Measurements from ENCODE around the gene GRK6.

Gene GRK6

DNA sequence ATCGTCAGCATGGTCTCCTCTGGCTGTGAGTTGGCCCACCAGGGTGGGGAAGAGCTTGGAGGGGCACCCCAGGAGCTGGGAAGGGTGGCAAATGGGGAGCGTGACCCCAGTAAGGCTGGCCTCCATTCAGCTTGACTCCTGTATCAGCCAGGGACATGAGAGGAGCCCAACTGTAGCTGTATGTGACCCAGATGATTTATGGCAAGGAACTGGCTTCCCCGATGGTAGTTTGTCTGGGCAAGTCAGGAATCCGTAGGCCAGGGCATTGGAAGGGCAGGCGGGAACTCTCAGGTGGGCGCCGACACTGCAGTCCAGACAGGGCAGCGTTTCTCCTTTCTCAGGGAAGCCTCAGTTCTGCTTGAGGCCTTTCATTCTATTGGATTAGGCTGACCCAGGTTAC, 39.9 kb upstream of the GRK6 start:
- ChIA-PET POLR2A (interaction anchor here (1.2 kb wide), 1 partner anchor 15 kb away, joined by 5 read pairs; no protein-coding TSS in a partner anchor), CTCF (interaction anchor here (0.6 to 1.6 kb wide), 3 partner anchors 8 to 16 kb away, joined by 4 to 10 read pairs (median 7); no protein-coding TSS in a partner anchor)
- Histone ChIP-seq H3K9me3 (ENCODE audit: control insufficient read depth, insufficient read depth, low read depth, low read length) (no peaks in the 10 kb centered on the region), H3K4me3 (ENCODE audit: low read depth, low read length) (no peak overlapping the region), H3K36me3 (ENCODE audit: control insufficient read depth in 2 of 2, insufficient read depth in 1 of 2, low read length in 2 of 2) (no peaks in the 10 kb centered on the region), H3K4me1 (ENCODE audit: control insufficient read depth, insufficient read depth, low read length) (no peaks in the 10 kb centered on the region), H3K27ac (ENCODE audit: extremely low read depth, low read depth, low read length) (no peak overlapping the region)
- no peak for TF ChIP-seq ZBTB8A (tag by site-specific recombination; IDR thresholded peaks at IDR 0.05)
- TF ChIP-seq ZNF600 (tag by site-specific recombination; IDR thresholded peaks at IDR 0.05) = no peak
- no peak for TF ChIP-seq ZEB2 (tag by site-specific recombination; IDR thresholded peaks at IDR 0.05)
- TF ChIP-seq OSR2 (tag by site-specific recombination; IDR thresholded peaks at IDR 0.05) = no peak
- TF ChIP-seq SP2 (tag by site-specific recombination; IDR thresholded peaks at IDR 0.05) = no peak
- TF ChIP-seq, protein P1, sequence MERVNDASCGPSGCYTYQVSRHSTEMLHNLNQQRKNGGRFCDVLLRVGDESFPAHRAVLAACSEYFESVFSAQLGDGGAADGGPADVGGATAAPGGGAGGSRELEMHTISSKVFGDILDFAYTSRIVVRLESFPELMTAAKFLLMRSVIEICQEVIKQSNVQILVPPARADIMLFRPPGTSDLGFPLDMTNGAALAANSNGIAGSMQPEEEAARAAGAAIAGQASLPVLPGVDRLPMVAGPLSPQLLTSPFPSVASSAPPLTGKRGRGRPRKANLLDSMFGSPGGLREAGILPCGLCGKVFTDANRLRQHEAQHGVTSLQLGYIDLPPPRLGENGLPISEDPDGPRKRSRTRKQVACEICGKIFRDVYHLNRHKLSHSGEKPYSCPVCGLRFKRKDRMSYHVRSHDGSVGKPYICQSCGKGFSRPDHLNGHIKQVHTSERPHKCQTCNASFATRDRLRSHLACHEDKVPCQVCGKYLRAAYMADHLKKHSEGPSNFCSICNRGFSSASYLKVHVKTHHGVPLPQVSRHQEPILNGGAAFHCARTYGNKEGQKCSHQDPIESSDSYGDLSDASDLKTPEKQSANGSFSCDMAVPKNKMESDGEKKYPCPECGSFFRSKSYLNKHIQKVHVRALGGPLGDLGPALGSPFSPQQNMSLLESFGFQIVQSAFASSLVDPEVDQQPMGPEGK (tag by site-specific recombination; IDR thresholded peaks at IDR 0.05) = no peak
- no peak for TF ChIP-seq ZNF274 (IDR thresholded peaks at IDR 0.05; ENCODE audit: low read length)
- TF ChIP-seq ZNF274 (tag by site-specific recombination; IDR thresholded peaks at IDR 0.05; ENCODE audit: borderline replicate concordance) = no peak
- TF ChIP-seq, protein P2, sequence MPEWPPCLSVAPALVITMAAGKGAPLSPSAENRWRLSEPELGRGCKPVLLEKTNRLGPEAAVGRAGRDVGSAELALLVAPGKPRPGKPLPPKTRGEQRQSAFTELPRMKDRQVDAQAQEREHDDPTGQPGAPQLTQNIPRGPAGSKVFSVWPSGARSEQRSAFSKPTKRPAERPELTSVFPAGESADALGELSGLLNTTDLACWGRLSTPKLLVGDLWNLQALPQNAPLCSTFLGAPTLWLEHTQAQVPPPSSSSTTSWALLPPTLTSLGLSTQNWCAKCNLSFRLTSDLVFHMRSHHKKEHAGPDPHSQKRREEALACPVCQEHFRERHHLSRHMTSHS (tag by site-specific recombination; IDR thresholded peaks at IDR 0.05) = no peak
- TF ChIP-seq ZNF792 (tag by site-specific recombination; IDR thresholded peaks at IDR 0.05) = no peak
- TF ChIP-seq FEZF1 (tag by site-specific recombination; IDR thresholded peaks at IDR 0.05) = no peak
- TF ChIP-seq ZNF174 (tag by site-specific recombination; IDR thresholded peaks at IDR 0.05) = no peak
- TF ChIP-seq ZBTB20 (tag by site-specific recombination; IDR thresholded peaks at IDR 0.05) = no peak
- TF ChIP-seq ZNF843 (tag by site-specific recombination; IDR thresholded peaks at IDR 0.05) = no peak
- TF ChIP-seq, protein P3, sequence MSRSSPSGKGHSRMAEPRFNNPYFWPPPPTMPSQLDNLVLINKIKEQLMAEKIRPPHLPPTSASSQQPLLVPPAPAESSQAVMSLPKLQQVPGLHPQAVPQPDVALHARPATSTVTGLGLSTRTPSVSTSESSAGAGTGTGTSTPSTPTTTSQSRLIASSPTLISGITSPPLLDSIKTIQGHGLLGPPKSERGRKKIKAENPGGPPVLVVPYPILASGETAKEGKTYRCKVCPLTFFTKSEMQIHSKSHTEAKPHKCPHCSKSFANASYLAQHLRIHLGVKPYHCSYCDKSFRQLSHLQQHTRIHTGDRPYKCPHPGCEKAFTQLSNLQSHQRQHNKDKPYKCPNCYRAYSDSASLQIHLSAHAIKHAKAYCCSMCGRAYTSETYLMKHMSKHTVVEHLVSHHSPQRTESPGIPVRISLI (tag by site-specific recombination; IDR thresholded peaks at IDR 0.05) = no peak

DNA sequence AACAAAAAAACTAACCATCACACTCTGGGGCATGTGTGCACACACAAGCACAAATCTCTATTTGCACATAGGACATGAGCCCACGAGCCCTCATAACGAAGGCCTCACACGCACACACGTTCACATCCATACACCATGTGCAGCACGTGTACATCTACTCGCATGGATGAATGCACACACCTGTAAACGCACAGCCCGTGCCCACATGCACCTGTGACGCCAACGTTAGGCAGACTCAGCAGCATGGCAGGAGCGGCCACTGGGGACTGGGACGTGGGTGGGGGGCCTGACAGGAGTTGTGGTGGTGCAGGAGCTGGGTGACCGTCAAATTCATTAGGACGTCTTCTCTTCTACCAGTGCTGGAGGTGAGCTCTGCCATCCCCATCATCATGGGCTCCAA, 39.1 kb upstream of the GRK6 start:
- Histone ChIP-seq H3K36me3 (ENCODE audit: control insufficient read depth in 2 of 2, insufficient read depth in 1 of 2, low read length in 2 of 2) (no peaks in the 10 kb centered on the region), H3K27ac (ENCODE audit: extremely low read depth, low read depth, low read length) (no peak overlapping the region), H3K4me3 (ENCODE audit: low read depth, low read length) (no peak overlapping the region), H3K4me1 (ENCODE audit: control insufficient read depth, insufficient read depth, low read length) (no peaks in the 10 kb centered on the region), H3K9me3 (ENCODE audit: control insufficient read depth, insufficient read depth, low read depth, low read length) (no peaks in the 10 kb centered on the region)
- CTCF ChIA-PET = interaction anchor here (0.8 to 6.8 kb wide), 5 partner anchors 8 to 66 kb away, joined by 7 to 97 read pairs (median 39); partner anchors contain the start of gene PFN3
- POLR2A ChIA-PET = no interaction called here
- no peak for TF ChIP-seq SETDB1 (IDR thresholded peaks at IDR 0.05; ENCODE audit: insufficient read length, low read length)
- no peak for TF ChIP-seq ZNF776 (tag by site-specific recombination; IDR thresholded peaks at IDR 0.05; ENCODE audit: borderline replicate concordance)
- no peak for TF ChIP-seq ZNF169 (tag by site-specific recombination; IDR thresholded peaks at IDR 0.05)
- TF ChIP-seq OSR2 (tag by site-specific recombination; IDR thresholded peaks at IDR 0.05) = no peak
- no peak for TF ChIP-seq ZNF138 (tag by site-specific recombination; IDR thresholded peaks at IDR 0.05; ENCODE audit: borderline replicate concordance)
- TF ChIP-seq ZNF157 (tag by site-specific recombination; IDR thresholded peaks at IDR 0.05) = no peak
- TF ChIP-seq, protein P4, sequence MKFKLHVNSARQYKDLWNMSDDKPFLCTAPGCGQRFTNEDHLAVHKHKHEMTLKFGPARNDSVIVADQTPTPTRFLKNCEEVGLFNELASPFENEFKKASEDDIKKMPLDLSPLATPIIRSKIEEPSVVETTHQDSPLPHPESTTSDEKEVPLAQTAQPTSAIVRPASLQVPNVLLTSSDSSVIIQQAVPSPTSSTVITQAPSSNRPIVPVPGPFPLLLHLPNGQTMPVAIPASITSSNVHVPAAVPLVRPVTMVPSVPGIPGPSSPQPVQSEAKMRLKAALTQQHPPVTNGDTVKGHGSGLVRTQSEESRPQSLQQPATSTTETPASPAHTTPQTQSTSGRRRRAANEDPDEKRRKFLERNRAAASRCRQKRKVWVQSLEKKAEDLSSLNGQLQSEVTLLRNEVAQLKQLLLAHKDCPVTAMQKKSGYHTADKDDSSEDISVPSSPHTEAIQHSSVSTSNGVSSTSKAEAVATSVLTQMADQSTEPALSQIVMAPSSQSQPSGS (tag by site-specific recombination; IDR thresholded peaks at IDR 0.05; ENCODE audit: low read depth) = no peak
- no peak for TF ChIP-seq ZNF266 (tag by site-specific recombination; IDR thresholded peaks at IDR 0.05; ENCODE audit: low read depth)
- TF ChIP-seq ZNF610 (tag by site-specific recombination; IDR thresholded peaks at IDR 0.05; ENCODE audit: borderline replicate concordance) = no peak
